Panc1 (cell line): ENCODE data around the gene HTRA3.

Source experiments
- SIN3A ChIP-seq: IDR thresholded peaks from 2 replicates; pipeline ENCODE4 v1.6.1; 2012; ENCODE audit warnings: low read depth, mild to moderate bottlenecking, low read length, moderate library complexity, borderline replicate concordance; ENCODE audit not compliant: insufficient read depth
- TF ChIP-seq, protein P1 (sequence below): fragments of 450-650 bp; IDR thresholded peaks from 2 replicates; pipeline ENCODE4 v1.5.1; 2017; ENCODE audit warnings: mild to moderate bottlenecking

DNA sequence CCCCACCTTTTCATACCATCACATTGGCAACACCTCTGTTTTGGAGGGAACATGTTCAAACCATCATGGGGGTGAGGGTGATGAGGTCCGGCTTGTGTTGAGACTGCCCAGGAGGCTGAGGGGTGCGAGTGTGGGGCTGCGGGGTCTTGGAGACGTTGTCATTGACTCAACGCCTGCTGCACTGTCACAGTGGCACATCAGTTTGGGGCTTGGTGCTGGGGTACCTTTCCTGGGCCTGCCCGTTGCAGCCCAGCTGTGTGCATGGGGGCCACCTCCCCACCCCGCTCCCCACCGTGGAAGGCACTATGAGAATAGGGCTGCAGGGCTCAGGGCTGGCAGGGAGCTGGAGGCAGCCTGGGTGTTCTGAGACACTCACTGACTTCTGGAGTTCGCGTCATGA lies 2.3 kb downstream of the HTRA3 start:
- TF ChIP-seq, protein P1, sequence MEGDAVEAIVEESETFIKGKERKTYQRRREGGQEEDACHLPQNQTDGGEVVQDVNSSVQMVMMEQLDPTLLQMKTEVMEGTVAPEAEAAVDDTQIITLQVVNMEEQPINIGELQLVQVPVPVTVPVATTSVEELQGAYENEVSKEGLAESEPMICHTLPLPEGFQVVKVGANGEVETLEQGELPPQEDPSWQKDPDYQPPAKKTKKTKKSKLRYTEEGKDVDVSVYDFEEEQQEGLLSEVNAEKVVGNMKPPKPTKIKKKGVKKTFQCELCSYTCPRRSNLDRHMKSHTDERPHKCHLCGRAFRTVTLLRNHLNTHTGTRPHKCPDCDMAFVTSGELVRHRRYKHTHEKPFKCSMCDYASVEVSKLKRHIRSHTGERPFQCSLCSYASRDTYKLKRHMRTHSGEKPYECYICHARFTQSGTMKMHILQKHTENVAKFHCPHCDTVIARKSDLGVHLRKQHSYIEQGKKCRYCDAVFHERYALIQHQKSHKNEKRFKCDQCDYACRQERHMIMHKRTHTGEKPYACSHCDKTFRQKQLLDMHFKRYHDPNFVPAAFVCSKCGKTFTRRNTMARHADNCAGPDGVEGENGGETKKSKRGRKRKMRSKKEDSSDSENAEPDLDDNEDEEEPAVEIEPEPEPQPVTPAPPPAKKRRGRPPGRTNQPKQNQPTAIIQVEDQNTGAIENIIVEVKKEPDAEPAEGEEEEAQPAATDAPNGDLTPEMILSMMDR = no peak
- no peak for TF ChIP-seq SIN3A
